Mononuclear cell (primary cell): ENCODE data around the gene AGBL1. TPM values are rescaled to one million over a fixed set of nuclear protein-coding genes. Genes with fewer than 3 reads are reported as not detected.

Experiments
- H3K27me3 ChIP-seq: 2 replicates; pipeline ENCODE4 v1.6.0; 2011; ENCODE audit warnings: low read length, control low read depth; ENCODE audit not compliant: insufficient read depth
- H3K4me1 ChIP-seq: 2 replicates; pipeline ENCODE4 v1.5.1; 2011; ENCODE audit warnings: mild to moderate bottlenecking, low read length, control low read depth; ENCODE audit not compliant: insufficient read depth
- H3K4me3 ChIP-seq: 2 replicates; pipeline ENCODE4 v1.5.1; 2011; ENCODE audit warnings: mild to moderate bottlenecking, low read length, moderate library complexity
- H3K9me3 ChIP-seq: 2 replicates; pipeline ENCODE4 v1.5.1; 2011; ENCODE audit warnings: low read depth, mild to moderate bottlenecking, control low read depth, low read length
- total RNA-seq: library from RNA; depleted of rRNA; stranded (reverse); fragments of >200 nt; gene quantifications from one replicate; pipeline ENCODE4 v1.2.3, GENCODE V29; 2012

AGBL1 gene
- total RNA-seq, 1 donor, result under 0.01 TPM

GRCh38 chr15:86725628-86726027, 646.0 kb downstream of the AGBL1 start:
- Histone ChIP-seq H3K9me3 (no peaks in the 10 kb centered on the region), H3K27me3 (no peaks in the 10 kb centered on the region), H3K4me1 (no peaks in the 10 kb centered on the region), H3K4me3 (no peak overlapping the region)

GRCh38 chr15:86735247-86736040, 655.8 kb downstream of the AGBL1 start:
- Histone ChIP-seq H3K27me3 (no peaks in the 10 kb centered on the region), H3K4me3 (no peak overlapping the region), H3K9me3 (no peaks in the 10 kb centered on the region), H3K4me1 (no peaks in the 10 kb centered on the region)

GRCh38 chr15:86741917-86742316, 662.2 kb downstream of the AGBL1 start:
- Histone ChIP-seq H3K4me3 (no peak overlapping the region), H3K9me3 (no peaks in the 10 kb centered on the region), H3K27me3 (no peaks in the 10 kb centered on the region), H3K4me1 (no peaks in the 10 kb centered on the region)

GRCh38 chr15:86743283-86743903, 663.7 kb downstream of the AGBL1 start:
- no peaks in the 10 kb centered on the region for H3K4me1 ChIP-seq
- H3K27me3 ChIP-seq, result no peaks in the 10 kb centered on the region
- H3K4me3 ChIP-seq, result no peak overlapping the region
- no peaks in the 10 kb centered on the region for H3K9me3 ChIP-seq

- H3K4me1 ChIP-seq, result no peaks in the 10 kb centered on the region
- H3K9me3 ChIP-seq, result no peaks in the 10 kb centered on the region
- H3K27me3 ChIP-seq, result no peaks in the 10 kb centered on the region
- H3K4me3 ChIP-seq, result no peak overlapping the region
These were observed 664.6 kb downstream of the AGBL1 start for GRCh38 chr15:86744198-86744780.

- H3K9me3 ChIP-seq, result no peaks in the 10 kb centered on the region
These were observed 671.4 kb downstream of the AGBL1 start for GRCh38 chr15:86751116-86751515.

GRCh38 chr15:86754846-86755245, 675.2 kb downstream of the AGBL1 start:
- H3K4me1 ChIP-seq, result no peaks in the 10 kb centered on the region
- H3K9me3 ChIP-seq, result no peaks in the 10 kb centered on the region
- no peak overlapping the region for H3K4me3 ChIP-seq
- no peaks in the 10 kb centered on the region for H3K27me3 ChIP-seq

More at GRCh38 chr15:86751116-86751515, 671.4 kb downstream of the AGBL1 start:
- Histone ChIP-seq H3K4me3 (no peak overlapping the region), H3K4me1 (no peaks in the 10 kb centered on the region), H3K27me3 (no peaks in the 10 kb centered on the region)

- Histone ChIP-seq H3K27me3 (no peaks in the 10 kb centered on the region), H3K4me1 (no peaks in the 10 kb centered on the region), H3K9me3 (no peaks in the 10 kb centered on the region), H3K4me3 (no peak overlapping the region)
These were observed 677.0 kb downstream of the AGBL1 start for GRCh38 chr15:86756688-86757087.

GRCh38 chr15:86759800-86760523, 680.3 kb downstream of the AGBL1 start:
- Histone ChIP-seq H3K4me1 (no peaks in the 10 kb centered on the region), H3K4me3 (no peak overlapping the region), H3K9me3 (no peaks in the 10 kb centered on the region), H3K27me3 (no peaks in the 10 kb centered on the region)

GRCh38 chr15:86762874-86763273, 683.2 kb downstream of the AGBL1 start:
- no peaks in the 10 kb centered on the region for H3K9me3 ChIP-seq
- H3K4me3 ChIP-seq, result no peak overlapping the region
- H3K4me1 ChIP-seq, result no peaks in the 10 kb centered on the region
- no peaks in the 10 kb centered on the region for H3K27me3 ChIP-seq

GRCh38 chr15:86764021-86764420, 684.4 kb downstream of the AGBL1 start:
- H3K4me3 ChIP-seq, result no peak overlapping the region
- H3K27me3 ChIP-seq, result no peaks in the 10 kb centered on the region
- no peaks in the 10 kb centered on the region for H3K9me3 ChIP-seq
- H3K4me1 ChIP-seq, result no peaks in the 10 kb centered on the region

GRCh38 chr15:86765281-86765680, 685.6 kb downstream of the AGBL1 start:
- Histone ChIP-seq H3K27me3 (no peaks in the 10 kb centered on the region), H3K9me3 (no peaks in the 10 kb centered on the region), H3K4me1 (no peaks in the 10 kb centered on the region), H3K4me3 (no peak overlapping the region)

- Histone ChIP-seq H3K9me3 (no peaks in the 10 kb centered on the region), H3K4me1 (no peaks in the 10 kb centered on the region), H3K27me3 (no peaks in the 10 kb centered on the region), H3K4me3 (no peak overlapping the region)
These were observed 692.8 kb downstream of the AGBL1 start for GRCh38 chr15:86772369-86773059.

- no peaks in the 10 kb centered on the region for H3K27me3 ChIP-seq
- H3K9me3 ChIP-seq, result no peaks in the 10 kb centered on the region
- H3K4me3 ChIP-seq, result no peak overlapping the region
- no peaks in the 10 kb centered on the region for H3K4me1 ChIP-seq
These were observed 694.1 kb downstream of the AGBL1 start for GRCh38 chr15:86773736-86774135.
